HG03103 (cell line): ENCODE results near the gene MORN5.
A peak's percentile ranks its signal among the peaks of the same experiment; 100 is the strongest.
"Not testable (repeated sequence)": the region's sequence is repeated elsewhere in the genome, so short reads cannot be mapped to it uniquely, and the experiment has no call there.

Experiments used
- ATAC-seq: cut with Tn5 transposase; IDR thresholded peaks from one replicate; pipeline ENCODE4 v1.9.1; 2021; ENCODE audit warnings: low read depth; ENCODE audit not compliant: unreplicated experiment

Gene MORN5

GRCh38 chr9:122159026-122159924 is at the start of gene MORN5, which contains the start of gene NDUFA8:
TSS of gene MORN5 (plus strand) at chr9:122159908. CDS start at chr9:122159973, 65 bp downstream.
TSS of gene NDUFA8 (minus strand) at chr9:122159779. CDS start at chr9:122159677, 102 bp downstream.
- ATAC-seq = peak; percentile 92

GRCh38 chr9:122110100-122110833 is 49.4 kb upstream of the MORN5 start:
- no peak for ATAC-seq

- no peak for ATAC-seq
These were observed 48.2 kb upstream of the MORN5 start for GRCh38 chr9:122111413-122112085.

GRCh38 chr9:122112238-122112637 is 47.5 kb upstream of the MORN5 start:
- no peak for ATAC-seq

- no peak for ATAC-seq
These were observed 46.1 kb upstream of the MORN5 start for GRCh38 chr9:122113574-122113973.

GRCh38 chr9:122115176-122116035 is 44.3 kb upstream of the MORN5 start:
- no peak for ATAC-seq

GRCh38 chr9:122116040-122116439 is 43.7 kb upstream of the MORN5 start:
- ATAC-seq = no peak

GRCh38 chr9:122116448-122117173 is 43.1 kb upstream of the MORN5 start:
- ATAC-seq = no peak

- not testable (repeated sequence) for ATAC-seq
These were observed 42.5 kb upstream of the MORN5 start for GRCh38 chr9:122117241-122117640.

GRCh38 chr9:122118343-122119165 is 41.2 kb upstream of the MORN5 start:
- no peak for ATAC-seq

- ATAC-seq = no peak
These were observed 40.6 kb upstream of the MORN5 start for GRCh38 chr9:122119166-122119521.

- no peak for ATAC-seq
These were observed 40.0 kb upstream of the MORN5 start for GRCh38 chr9:122119721-122120120.

- ATAC-seq = no peak
These were observed 39.2 kb upstream of the MORN5 start for GRCh38 chr9:122120316-122121071.

GRCh38 chr9:122121391-122121790 is 38.3 kb upstream of the MORN5 start:
- no peak for ATAC-seq

GRCh38 chr9:122121931-122122330 is 37.8 kb upstream of the MORN5 start:
- ATAC-seq = no peak

- no peak for ATAC-seq
These were observed 37.2 kb upstream of the MORN5 start for GRCh38 chr9:122122468-122122867.

GRCh38 chr9:122122903-122123632 is 36.6 kb upstream of the MORN5 start:
- ATAC-seq = no peak
